GM12878 (cell line): ENCODE data around the gene CRYZL1. TPM values are rescaled to one million over a fixed set of nuclear protein-coding genes. Genes with fewer than 3 reads are reported as not detected.

ENCODE experiments used
- ATAC-seq: fragments of 200-7000 bp; cut with Tn5 transposase; 3 replicates; pipeline ENCODE4 v1.9.1; 2020; ENCODE audit warnings: mild to moderate bottlenecking, moderate library complexity
- BruUV-seq: library from RNA; stranded (reverse); fragments of 400-500 nt; replicated peaks from 2 replicates; lab custom pipeline; 2021; lab: Mats Ljungman, UMichigan
- CTCF ChIA-PET: fragments of 300-600 bp; sonication (Branson Sonifier 250); formaldehyde crosslinking; extraction: SDS; loops from one replicate; lab custom pipeline; 2021; ENCODE audit warnings: inconsistent platforms; lab: Yijun Ruan, JAX
- POLR2A ChIA-PET: fragments of 350-600 bp; formaldehyde crosslinking; extraction: SDS; loops from one replicate; lab custom pipeline; 2021; ENCODE audit warnings: inconsistent platforms; lab: Charles Lee
- RAD21 ChIA-PET: fragments of 300-600 bp; sonication (Branson Sonifier 250); formaldehyde crosslinking; loops from one replicate; lab custom pipeline; 2023; ENCODE audit warnings: antibody characterized with exemption; ENCODE audit not compliant: unreplicated experiment; lab: Charles Lee
- SMC1A ChIA-PET: fragments of 300-600 bp; sonication (Branson Sonifier 250); formaldehyde crosslinking; loops from one replicate; lab custom pipeline; 2023; ENCODE audit not compliant: unreplicated experiment, uncharacterized antibody; lab: Charles Lee
- DNase-seq: peaks from one replicate; pipeline ENCODE4 v3.0.0-alpha.2; 2011; ENCODE audit warnings: low read depth, low spot score
- FAIRE-seq: peaks from 3 replicates; lab custom pipeline; 2011; peaks lifted over from hg19 to GRCh38; lab: Jason Lieb, UNC
- H2AFZ ChIP-seq: 2 replicates; pipeline ENCODE4 v1.6.0; 2011; ENCODE audit warnings: low read depth, low read length, control low read depth; ENCODE audit not compliant: control insufficient read depth
- H3K27ac ChIP-seq: 2 replicates; pipeline ENCODE4 v1.5.1; 2011; ENCODE audit warnings: control low read depth; ENCODE audit not compliant: control insufficient read depth, insufficient read depth
- H3K27me3 ChIP-seq, 2 experiments: replicated peaks in 1 of 2; 2 replicates each; pipeline versions ENCODE4 v1.6.0 to v1.6.1; 2011; ENCODE audit warnings: low read length in 1 of 2; ENCODE audit not compliant: control insufficient read depth in 2 of 2, insufficient read depth in 2 of 2
- H3K36me3 ChIP-seq, 2 experiments: 2 replicates each; pipeline ENCODE4 v1.5.1; 2011; ENCODE audit warnings: low read length in 1 of 2; ENCODE audit not compliant: control insufficient read depth in 2 of 2, insufficient read depth in 2 of 2
- H3K4me1 ChIP-seq: 2 replicates; pipeline ENCODE4 v1.6.1; 2011; ENCODE audit warnings: mild to moderate bottlenecking, low read length, moderate library complexity, mixed read lengths; ENCODE audit not compliant: control insufficient read depth, insufficient read depth
- H3K4me2 ChIP-seq: 2 replicates; pipeline ENCODE4 v1.6.0; 2011; ENCODE audit warnings: control low read depth; ENCODE audit not compliant: control insufficient read depth, insufficient read depth
- H3K4me3 ChIP-seq: fragments of 200-600 bp; sonication (generic); 2 replicates; pipeline ENCODE4 v1.5.1; 2016
- H3K79me2 ChIP-seq: 2 replicates; pipeline ENCODE4 v1.6.0; 2011; ENCODE audit warnings: low read length; ENCODE audit not compliant: control insufficient read depth, insufficient read depth
- H3K9ac ChIP-seq: 2 replicates; pipeline ENCODE4 v1.8.0; 2011; ENCODE audit warnings: low read length, control low read depth, mixed read lengths; ENCODE audit not compliant: control insufficient read depth, insufficient read depth
- H3K9me3 ChIP-seq: replicated peaks from 3 replicates; pipeline ENCODE4 v1.5.1; 2011; ENCODE audit warnings: mild to moderate bottlenecking, low read length; ENCODE audit not compliant: control insufficient read depth, insufficient read depth
- H4K20me1 ChIP-seq: 2 replicates; pipeline ENCODE4 v1.6.0; 2011; ENCODE audit not compliant: control insufficient read depth, insufficient read depth
- CHD4 ChIP-seq: fragments of 200-600 bp; sonication (generic); IDR thresholded peaks from 2 replicates; pipeline ENCODE4 v1.6.1; 2016; ENCODE audit warnings: mild to moderate bottlenecking
- NFYA ChIP-seq: IDR thresholded peaks from 2 replicates; pipeline ENCODE4 v1.6.1; 2011; ENCODE audit warnings: low read depth, mild to moderate bottlenecking, low read length, improper control_type of control experiment, borderline replicate concordance
- POLR2AphosphoS5 ChIP-seq: IDR thresholded peaks from 2 replicates; pipeline ENCODE4 v1.6.1; 2011; ENCODE audit warnings: mild to moderate bottlenecking, low read length, inconsistent platforms
- WGBS: methylation state at CpG from one replicate; pipeline ENCODE4 v1.1.6; 2016; ENCODE audit warnings: low lambda C conversion rate; ENCODE audit not compliant: insufficient replicate concordance, insufficient coverage; ENCODE audit errors: missing lambda C conversion rate; 5-methylcytosine and 5-hydroxymethylcytosine counted together
- in situ Hi-C: fragments of 300-500 bp; cut with MboI; formaldehyde crosslinking; loops from 9 replicates; pipeline ENCODE4 v1.14.3; 2018; ENCODE audit warnings: mixed read lengths
- intact Hi-C: fragments of 100-400 bp; cut with micrococcal nuclease; formaldehyde crosslinking; loops from one replicate; pipeline ENCODE4 v1.14.2; 2022; ENCODE audit not compliant: unreplicated experiment
- polyA plus RNA-seq, 11 experiments: library from polyadenylated mRNA; depleted of rRNA in 4 of 11; unstranded in 6 of 11; stranded (reverse) in 5 of 11; fragments of >200 nt; fragmentation: Nextera tagmentation in 4 of 11; fragmentation: Illumina TruSeq in 1 of 11; extraction: Ambion mirVana in 4 of 11; extraction: Trizol in 1 of 11; gene quantifications; 1 replicate in 1 of 11; 2 replicates in 10 of 11; pipeline versions ENCODE4 v1.2.1 to v1.2.3, GENCODE V29; 2011 to 2016; ENCODE audit warnings: inconsistent platforms in 2 of 11, missing spikeins in 2 of 11, low read depth in 1 of 11
- total RNA-seq, 4 experiments: library from RNA; depleted of rRNA in 3 of 4; stranded (reverse); fragments of >200 nt in 3 of 4; fragmentation: Illumina TruSeq in 1 of 4; extraction: Trizol in 1 of 4; gene quantifications; 2 replicates each; pipeline versions ENCODE4 v1.2.1 to v1.2.3, GENCODE V29; 2013 to 2021
- TF ChIP-seq, protein P1 (sequence below): fragments of 450-650 bp; IDR thresholded peaks from 2 replicates; pipeline ENCODE4 v1.6.1; 2017; ENCODE audit warnings: antibody characterized with exemption, mild to moderate bottlenecking, moderate library complexity
- TF ChIP-seq, protein P2 (sequence below): IDR thresholded peaks from 2 replicates; pipeline ENCODE4 v1.6.1; 2011; ENCODE audit warnings: low read depth, low read length, improper control_type of control experiment, borderline replicate concordance
- TF ChIP-seq, protein P3 (sequence below): IDR thresholded peaks from 2 replicates; pipeline ENCODE4 v1.6.1; 2011; ENCODE audit warnings: low read depth, mild to moderate bottlenecking, low read length, moderate library complexity, borderline replicate concordance; ENCODE audit errors: extremely low read depth

The CRYZL1 gene
- total and polyA plus RNA-seq, 10 of the 15 experiments (the other 5 are each of a cell fraction or from before 2014, with no cell fraction given): 14.3 to 72.4 (median 30.7) TPM

DNA sequence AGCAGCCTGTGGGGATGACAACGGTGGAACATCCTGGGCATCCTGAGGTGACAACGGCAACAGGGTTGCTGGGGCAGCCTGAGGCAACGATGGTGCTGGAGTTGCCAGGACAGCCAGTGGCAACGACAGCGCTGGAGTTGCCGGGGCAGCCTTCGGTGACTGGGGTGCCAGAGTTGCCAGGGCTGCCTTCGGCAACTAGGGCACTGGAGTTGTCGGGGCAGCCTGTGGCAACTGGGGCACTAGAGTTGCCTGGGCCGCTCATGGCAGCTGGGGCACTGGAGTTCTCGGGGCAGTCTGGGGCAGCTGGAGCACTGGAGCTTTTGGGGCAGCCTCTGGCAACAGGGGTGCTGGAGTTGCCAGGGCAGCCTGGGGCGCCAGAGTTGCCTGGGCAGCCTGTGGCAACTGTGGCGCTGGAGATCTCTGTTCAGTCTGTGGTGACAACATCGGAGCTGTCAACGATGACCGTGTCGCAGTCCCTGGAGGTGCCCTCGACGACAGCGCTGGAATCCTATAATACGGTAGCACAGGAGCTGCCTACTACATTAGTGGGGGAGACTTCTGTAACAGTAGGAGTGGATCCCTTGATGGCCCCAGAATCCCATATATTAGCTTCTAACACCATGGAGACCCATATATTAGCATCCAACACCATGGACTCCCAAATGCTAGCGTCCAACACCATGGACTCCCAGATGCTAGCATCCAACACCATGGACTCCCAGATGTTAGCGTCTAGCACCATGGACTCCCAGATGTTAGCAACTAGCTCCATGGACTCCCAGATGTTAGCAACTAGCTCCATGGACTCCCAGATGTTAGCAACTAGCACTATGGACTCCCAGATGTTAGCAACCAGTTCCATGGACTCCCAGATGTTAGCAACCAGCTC, 90.5 kb downstream of the CRYZL1 start (continued):
- TF ChIP-seq, protein P1, sequence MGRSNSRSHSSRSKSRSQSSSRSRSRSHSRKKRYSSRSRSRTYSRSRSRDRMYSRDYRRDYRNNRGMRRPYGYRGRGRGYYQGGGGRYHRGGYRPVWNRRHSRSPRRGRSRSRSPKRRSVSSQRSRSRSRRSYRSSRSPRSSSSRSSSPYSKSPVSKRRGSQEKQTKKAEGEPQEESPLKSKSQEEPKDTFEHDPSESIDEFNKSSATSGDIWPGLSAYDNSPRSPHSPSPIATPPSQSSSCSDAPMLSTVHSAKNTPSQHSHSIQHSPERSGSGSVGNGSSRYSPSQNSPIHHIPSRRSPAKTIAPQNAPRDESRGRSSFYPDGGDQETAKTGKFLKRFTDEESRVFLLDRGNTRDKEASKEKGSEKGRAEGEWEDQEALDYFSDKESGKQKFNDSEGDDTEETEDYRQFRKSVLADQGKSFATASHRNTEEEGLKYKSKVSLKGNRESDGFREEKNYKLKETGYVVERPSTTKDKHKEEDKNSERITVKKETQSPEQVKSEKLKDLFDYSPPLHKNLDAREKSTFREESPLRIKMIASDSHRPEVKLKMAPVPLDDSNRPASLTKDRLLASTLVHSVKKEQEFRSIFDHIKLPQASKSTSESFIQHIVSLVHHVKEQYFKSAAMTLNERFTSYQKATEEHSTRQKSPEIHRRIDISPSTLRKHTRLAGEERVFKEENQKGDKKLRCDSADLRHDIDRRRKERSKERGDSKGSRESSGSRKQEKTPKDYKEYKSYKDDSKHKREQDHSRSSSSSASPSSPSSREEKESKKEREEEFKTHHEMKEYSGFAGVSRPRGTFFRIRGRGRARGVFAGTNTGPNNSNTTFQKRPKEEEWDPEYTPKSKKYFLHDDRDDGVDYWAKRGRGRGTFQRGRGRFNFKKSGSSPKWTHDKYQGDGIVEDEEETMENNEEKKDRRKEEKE: no peak

DNA sequence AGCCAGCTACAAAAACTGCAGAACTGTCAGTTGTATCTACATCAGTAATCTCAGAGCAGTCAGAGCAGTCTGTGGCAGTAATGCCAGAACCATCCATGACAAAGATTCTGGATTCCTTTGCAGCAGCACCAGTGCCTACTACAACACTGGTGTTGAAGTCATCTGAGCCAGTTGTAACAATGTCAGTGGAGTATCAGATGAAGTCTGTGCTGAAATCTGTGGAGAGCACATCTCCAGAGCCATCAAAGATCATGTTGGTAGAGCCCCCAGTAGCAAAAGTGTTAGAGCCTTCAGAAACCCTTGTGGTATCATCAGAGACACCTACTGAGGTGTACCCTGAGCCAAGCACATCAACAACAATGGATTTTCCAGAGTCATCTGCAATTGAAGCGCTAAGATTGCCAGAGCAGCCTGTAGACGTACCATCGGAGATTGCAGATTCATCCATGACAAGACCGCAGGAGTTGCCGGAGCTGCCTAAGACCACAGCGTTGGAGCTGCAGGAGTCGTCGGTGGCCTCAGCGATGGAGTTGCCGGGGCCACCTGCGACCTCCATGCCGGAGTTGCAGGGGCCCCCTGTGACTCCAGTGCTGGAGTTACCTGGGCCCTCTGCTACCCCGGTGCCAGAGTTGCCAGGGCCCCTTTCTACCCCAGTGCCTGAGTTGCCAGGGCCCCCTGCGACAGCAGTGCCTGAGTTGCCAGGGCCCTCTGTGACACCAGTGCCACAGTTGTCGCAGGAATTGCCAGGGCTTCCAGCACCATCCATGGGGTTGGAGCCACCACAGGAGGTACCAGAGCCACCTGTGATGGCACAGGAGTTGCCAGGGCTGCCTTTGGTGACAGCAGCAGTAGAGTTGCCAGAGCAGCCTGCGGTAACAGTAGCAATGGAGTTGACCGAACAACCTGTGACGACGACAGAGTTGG, 91.4 kb downstream of the CRYZL1 start:
- TF ChIP-seq, protein P2, sequence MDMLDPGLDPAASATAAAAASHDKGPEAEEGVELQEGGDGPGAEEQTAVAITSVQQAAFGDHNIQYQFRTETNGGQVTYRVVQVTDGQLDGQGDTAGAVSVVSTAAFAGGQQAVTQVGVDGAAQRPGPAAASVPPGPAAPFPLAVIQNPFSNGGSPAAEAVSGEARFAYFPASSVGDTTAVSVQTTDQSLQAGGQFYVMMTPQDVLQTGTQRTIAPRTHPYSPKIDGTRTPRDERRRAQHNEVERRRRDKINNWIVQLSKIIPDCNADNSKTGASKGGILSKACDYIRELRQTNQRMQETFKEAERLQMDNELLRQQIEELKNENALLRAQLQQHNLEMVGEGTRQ: no peak
- TF ChIP-seq NFYA: no peak
- no peak for TF ChIP-seq CHD4
- TF ChIP-seq, protein P3, sequence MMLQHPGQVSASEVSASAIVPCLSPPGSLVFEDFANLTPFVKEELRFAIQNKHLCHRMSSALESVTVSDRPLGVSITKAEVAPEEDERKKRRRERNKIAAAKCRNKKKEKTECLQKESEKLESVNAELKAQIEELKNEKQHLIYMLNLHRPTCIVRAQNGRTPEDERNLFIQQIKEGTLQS: no peak
- TF ChIP-seq POLR2AphosphoS5: 0 out of 2 replicates have a peak, but pooled peaks have one; percentile 12
- Histone ChIP-seq H3K9ac (no peak overlapping the region), H4K20me1 (peaks cover 5% of the 10 kb centered on the region), H3K27ac (no peak overlapping the region), H3K4me1 (no peaks in the 10 kb centered on the region), H2AFZ (no peak overlapping the region), H3K9me3 (peaks cover 21% of the 10 kb centered on the region; the same call in 2 of the 3 replicates), H3K79me2 (peaks cover 91% of the 10 kb centered on the region), H3K4me3 (no peak overlapping the region), H3K27me3 (no peaks in the 10 kb centered on the region), H3K4me2 (no peak overlapping the region), H3K36me3 (peaks cover 40 to 63% of the 10 kb centered on the region in 2 experiments)
- ChIA-PET CTCF (no interaction called here), SMC1A (no interaction called here), POLR2A (no interaction called here), RAD21 (no interaction called here)
- in situ Hi-C loops: no loop called here
- ATAC-seq (no peak), FAIRE-seq (no peak), DNase-seq (no peak)
- intact Hi-C loops: loop anchor here (10.0 kb wide), 2 partner anchors 145 to 315 kb away; partner anchors contain the start of gene IFNGR2
- TSS peak; percentile 47 for BruUV-seq
- 99% methylated on average over 19 of the region's 19 CpGs for WGBS
